ENCODE results near the gene KCNJ12.

Gene KCNJ12

GRCh38 chr17:21368545-21369246 lies 7.5 kb upstream of the KCNJ12 start:
- DNase-seq, result no peak

- no peak for DNase-seq
These were observed 6.8 kb upstream of the KCNJ12 start for GRCh38 chr17:21369395-21369794.

GRCh38 chr17:21370430-21370829 lies 5.7 kb upstream of the KCNJ12 start:
- DNase-seq, result no peak

GRCh38 chr17:21371511-21372081 lies 4.6 kb upstream of the KCNJ12 start:
- no peak for DNase-seq

GRCh38 chr17:21372256-21372954 lies 3.8 kb upstream of the KCNJ12 start:
- DNase-seq, result no peak

GRCh38 chr17:21373036-21373435 lies 3.1 kb upstream of the KCNJ12 start:
- DNase-seq, result no peak

GRCh38 chr17:21373696-21374440 lies 2.3 kb upstream of the KCNJ12 start:
- no peak for DNase-seq

GRCh38 chr17:21374441-21375161 lies 1.6 kb upstream of the KCNJ12 start:
- no peak for DNase-seq

- no peak for DNase-seq
These were observed 996 bp upstream of the KCNJ12 start for GRCh38 chr17:21375162-21375560.

- DNase-seq, result no peak
These were observed 438 bp upstream of the KCNJ12 start for GRCh38 chr17:21375757-21376080.

- DNase-seq, result peak; percentile 15
These were observed 868 bp downstream of the KCNJ12 start for GRCh38 chr17:21376759-21377690.

GRCh38 chr17:21377705-21378396 lies 1.7 kb downstream of the KCNJ12 start:
- DNase-seq, result no peak

GRCh38 chr17:21378553-21378952 lies 2.4 kb downstream of the KCNJ12 start:
- no peak for DNase-seq

- no peak for DNase-seq
These were observed 3.0 kb downstream of the KCNJ12 start for GRCh38 chr17:21379080-21379711.

GRCh38 chr17:21380659-21381058 lies 4.5 kb downstream of the KCNJ12 start:
- no peak for DNase-seq

GRCh38 chr17:21381076-21381706 lies 5.0 kb downstream of the KCNJ12 start:
- DNase-seq, result no peak

- no peak for DNase-seq
These were observed 6.7 kb downstream of the KCNJ12 start for GRCh38 chr17:21382560-21383495.

GRCh38 chr17:21385281-21385845 lies 9.2 kb downstream of the KCNJ12 start:
- no peak for DNase-seq

- DNase-seq, result no peak
These were observed 11.5 kb downstream of the KCNJ12 start for GRCh38 chr17:21387616-21388015.
